GM19438 (cell line): ENCODE results near the gene C1GALT1.
"Not testable (repeated sequence)": the region's sequence is repeated elsewhere in the genome, so short reads cannot be mapped to it uniquely, and the experiment has no call there.

ENCODE experiments used
- ATAC-seq: cut with Tn5 transposase; IDR thresholded peaks from one replicate; pipeline ENCODE4 v1.9.1; 2021; ENCODE audit warnings: low read depth; ENCODE audit not compliant: unreplicated experiment

The C1GALT1 gene

DNA sequence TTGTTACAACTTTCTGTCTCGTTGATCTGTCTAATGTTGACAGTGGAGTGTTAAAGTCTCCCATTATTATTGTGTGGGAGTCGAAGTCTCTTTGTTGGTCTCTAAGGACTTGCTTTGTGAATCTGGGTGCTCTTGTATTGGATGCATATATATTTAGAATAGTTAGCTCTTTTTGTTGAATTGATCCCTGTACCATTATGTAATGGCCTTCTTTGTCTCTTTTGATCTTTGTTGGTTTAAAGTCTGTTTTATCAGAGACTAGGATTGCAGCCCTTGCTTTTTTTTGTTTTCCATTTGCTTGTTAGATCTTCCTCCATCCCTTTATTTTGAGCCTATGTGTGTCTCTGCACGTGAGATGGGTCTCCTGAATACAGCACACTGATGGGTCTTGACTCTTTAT is 17.2 kb downstream of the C1GALT1 start:
- ATAC-seq = not testable (repeated sequence)

DNA sequence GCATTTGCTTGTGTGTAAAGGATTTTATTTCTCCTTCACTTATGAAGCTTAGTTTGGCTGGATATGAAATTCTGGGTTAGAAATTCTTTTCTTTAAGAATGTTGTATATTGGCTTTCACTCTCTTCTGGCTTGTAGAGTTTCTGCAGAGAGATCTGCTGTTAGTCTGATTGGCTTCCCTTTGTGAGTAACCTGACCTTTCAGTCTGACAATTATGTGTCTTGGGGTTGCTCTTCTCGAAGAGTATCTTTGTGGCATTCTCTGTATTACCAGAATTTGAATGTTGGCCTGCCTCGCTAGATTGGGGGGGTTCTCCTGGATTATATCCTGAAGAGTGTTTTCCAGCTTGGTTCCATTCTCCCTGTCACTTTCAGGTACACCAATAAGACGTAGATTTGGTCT is 17.9 kb downstream of the C1GALT1 start:
- not testable (repeated sequence) for ATAC-seq

DNA sequence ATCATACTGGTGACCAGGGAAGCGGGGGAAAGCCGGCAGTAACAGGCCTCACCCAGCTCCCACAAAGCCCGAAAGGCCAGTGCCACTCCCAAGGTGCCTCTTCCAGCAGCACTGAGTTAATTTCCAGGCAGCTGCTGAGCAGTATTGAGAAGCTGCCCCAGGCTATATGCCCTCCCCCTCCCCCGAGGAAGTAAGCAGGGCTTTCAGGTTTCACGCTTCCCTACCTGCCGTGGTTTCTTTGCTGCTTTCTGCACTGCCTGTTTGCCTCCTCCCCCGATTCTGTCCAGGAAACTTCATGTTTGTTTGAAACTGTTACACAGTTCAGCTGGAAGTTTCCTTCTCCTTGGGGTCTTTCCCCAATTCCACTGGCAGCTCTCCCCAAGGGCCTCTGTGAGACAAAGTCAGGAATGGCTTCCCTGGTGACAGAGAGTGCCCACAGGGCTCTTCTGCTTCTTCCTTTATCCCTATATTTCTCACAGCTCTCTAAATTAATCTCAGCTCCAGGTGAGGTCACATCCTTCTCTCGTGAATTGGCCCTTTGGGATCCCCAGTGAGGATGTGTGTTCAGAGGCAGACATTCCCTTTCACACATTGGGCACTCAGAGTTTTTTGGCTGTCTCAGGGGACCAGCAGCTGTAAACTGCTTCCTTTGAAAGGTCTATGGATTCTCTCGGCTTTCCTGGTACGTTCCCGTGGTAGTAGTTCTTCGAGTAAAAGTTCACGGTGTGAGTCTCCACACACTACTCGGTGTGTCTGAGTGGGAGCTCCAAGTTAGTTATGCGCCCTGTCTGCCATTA is 19.4 kb downstream of the C1GALT1 start:
- peak; percentile 99 for ATAC-seq

DNA sequence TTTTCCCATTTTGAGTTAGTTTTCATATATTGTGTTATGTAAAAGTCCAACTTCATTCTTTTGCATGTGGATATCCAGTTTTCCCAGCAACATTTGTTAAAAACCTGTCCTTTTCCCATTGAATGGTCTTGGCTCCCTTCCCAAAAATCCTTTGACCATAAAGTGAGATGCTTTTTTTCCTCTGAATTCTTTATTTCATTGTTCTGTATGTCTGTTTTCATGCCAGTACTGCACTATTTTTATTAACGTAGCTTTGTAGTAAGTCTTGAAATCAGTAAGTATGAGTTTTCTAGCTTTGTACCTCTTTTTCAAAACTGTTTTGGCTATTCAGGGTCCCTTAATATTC is 20.0 kb downstream of the C1GALT1 start:
- ATAC-seq = no peak

- ATAC-seq = no peak
These were observed 21.6 kb downstream of the C1GALT1 start for GRCh38 chr7:7203813-7204575.

DNA sequence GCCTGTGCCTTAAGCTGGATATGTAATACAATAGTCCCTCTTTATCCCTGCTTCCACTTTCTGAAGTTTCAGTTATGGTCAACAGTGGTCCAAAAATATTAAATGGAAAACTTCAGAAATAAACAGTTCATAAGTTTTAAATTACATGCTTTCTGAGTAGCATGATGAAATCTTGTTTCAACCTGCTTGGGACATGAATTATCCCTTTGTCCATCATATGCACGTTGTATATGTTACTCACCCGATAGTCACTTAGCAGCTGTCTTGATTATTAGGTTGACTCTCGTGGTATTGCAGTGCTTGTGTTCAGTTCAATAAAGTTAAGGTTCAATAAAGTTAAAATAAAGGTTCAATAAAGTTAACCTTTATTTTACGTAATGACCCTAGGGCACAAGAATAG is 25.5 kb downstream of the C1GALT1 start:
- ATAC-seq = no peak

- ATAC-seq = no peak
These were observed 26.2 kb downstream of the C1GALT1 start for GRCh38 chr7:7208520-7208919.

GRCh38 chr7:7209412-7210050 is 27.2 kb downstream of the C1GALT1 start:
- no peak for ATAC-seq

GRCh38 chr7:7210475-7211237 is 28.3 kb downstream of the C1GALT1 start:
- ATAC-seq = no peak

DNA sequence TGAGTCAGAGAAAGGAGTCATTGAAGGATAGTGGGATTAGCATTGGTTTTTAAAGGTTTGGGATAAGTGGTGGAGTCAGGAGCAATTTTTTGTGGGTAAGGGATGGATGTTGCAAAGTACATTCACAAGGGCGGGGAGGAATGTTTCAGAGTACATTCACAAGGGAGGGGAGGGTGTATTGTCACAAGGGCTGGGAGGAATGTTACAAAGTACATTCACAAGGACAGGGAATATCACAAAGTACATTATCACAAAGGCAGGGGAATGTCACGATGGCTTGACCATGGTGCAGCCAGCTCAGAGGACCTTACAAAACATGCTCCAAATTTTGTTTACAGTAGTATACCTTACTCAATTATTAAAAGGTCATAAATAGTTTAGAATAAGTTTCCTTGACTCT is 30.3 kb downstream of the C1GALT1 start:
- no peak for ATAC-seq

GRCh38 chr7:7214398-7215347 is 32.3 kb downstream of the C1GALT1 start:
- ATAC-seq = no peak

DNA sequence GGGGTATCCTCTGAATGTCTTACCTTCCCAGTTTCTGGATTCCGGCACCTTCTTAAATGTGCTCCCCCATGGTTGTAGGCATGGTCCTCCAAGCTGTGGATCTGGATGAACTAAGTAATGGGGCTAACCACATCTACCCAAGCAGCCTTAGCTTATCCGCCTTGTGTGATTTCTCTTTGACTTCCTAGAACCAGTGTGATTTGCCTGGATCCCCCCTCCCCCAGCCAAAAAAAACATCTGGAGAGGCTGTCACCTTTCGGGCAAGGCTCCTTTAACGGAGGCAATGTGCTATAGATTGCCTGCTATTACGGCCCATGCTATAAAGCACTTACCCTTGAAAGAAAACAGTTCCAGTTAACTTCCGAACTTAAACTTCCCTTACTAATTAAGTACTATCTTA is 33.9 kb downstream of the C1GALT1 start:
- ATAC-seq = no peak

DNA sequence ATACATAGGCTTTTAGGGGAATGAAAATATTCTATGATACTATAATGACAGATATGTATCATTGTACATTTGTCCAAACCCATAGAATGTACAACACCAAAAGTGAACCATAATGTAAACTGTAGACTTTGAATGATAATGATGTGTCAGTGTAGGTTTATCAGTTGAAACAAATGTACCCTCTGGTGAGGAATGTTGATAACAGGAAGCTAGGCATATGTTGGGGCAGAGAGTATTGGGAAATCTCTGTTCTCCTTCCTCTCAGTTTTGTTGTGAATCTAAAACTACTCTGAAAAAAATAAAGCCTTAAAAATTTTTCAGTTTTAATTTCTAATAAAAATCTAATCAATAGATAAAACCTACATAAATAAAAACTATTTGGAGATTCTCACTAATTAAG is 36.9 kb downstream of the C1GALT1 start:
- ATAC-seq = no peak

DNA sequence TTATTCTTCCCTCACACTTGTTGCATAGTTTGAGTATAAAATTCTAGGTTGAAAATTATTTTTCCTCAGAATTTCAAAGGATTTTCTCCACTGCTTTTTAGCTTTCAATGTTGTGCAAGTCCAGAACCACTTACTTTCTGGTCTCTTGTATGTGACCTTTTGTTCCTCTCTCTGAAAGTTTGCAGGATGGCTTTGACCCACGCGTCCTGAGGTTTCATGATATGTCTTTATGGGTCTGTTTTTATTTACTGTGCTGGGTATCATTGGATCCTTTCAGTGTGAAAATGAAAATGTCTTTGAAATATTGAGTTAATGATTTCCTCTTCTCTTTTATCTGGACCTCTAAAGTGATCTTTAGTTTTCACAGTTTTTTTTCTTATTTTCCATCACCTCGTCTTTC is 38.5 kb downstream of the C1GALT1 start:
- ATAC-seq = no peak

- ATAC-seq = no peak
These were observed 39.3 kb downstream of the C1GALT1 start for GRCh38 chr7:7221599-7222038.

- ATAC-seq = no peak
These were observed 40.9 kb downstream of the C1GALT1 start for GRCh38 chr7:7223250-7223649.

- no peak for ATAC-seq
These were observed 44.1 kb downstream of the C1GALT1 start for GRCh38 chr7:7226407-7226806.

GRCh38 chr7:7228472-7228871 is 46.1 kb downstream of the C1GALT1 start:
- no peak for ATAC-seq

- no peak for ATAC-seq
These were observed 46.6 kb downstream of the C1GALT1 start for GRCh38 chr7:7228967-7229366.

- ATAC-seq = no peak
These were observed 48.7 kb downstream of the C1GALT1 start for GRCh38 chr7:7231000-7231399.
